ENCODE results near the gene TP53I11. TPM values are rescaled to one million over a fixed set of nuclear protein-coding genes. Genes with fewer than 3 reads are reported as not detected.
A peak's percentile ranks its signal among the peaks of the same experiment; 100 is the strongest.

The TP53I11 gene
- total RNA-seq, 1 donor from 2014 or later, result 39.4 TPM

DNA sequence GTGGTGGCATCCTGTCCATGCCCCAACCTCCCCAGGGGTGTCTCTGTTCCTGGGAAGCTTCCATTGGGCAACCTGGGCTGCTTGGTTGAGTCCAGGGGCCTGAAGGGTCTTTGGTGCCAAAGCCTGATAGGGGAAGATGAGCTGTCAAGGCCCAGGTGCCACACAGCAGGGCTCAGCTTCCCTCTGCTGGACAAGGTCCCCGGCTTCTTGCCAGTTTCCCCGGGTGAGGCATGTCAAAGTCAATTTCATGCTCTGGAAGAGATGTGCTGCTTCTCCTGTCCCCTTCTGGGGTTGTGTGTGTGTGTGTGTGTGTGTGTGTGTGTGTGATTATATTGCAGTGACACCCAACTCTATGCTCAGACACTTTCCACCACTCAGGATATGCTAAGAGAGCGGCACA lies 26.9 kb downstream of the TP53I11 start:
- Histone ChIP-seq H3K36me3 (peaks cover 40% of the 10 kb centered on the region), H3K4me1 (peaks cover 29% of the 10 kb centered on the region), H3K27me3 (ENCODE audit: low read depth) (no peaks in the 10 kb centered on the region), H3K27ac (replicated peaks) (no peak overlapping the region), H3K9me3 (replicated peaks) (no peaks in the 10 kb centered on the region), H3K4me3 (no peak overlapping the region)
- intact Hi-C loops (cut with micrococcal nuclease), result no loop called here
- no peak for DNase-seq
- no peak for TF ChIP-seq CTCF (IDR thresholded peaks at IDR 0.05; ENCODE audit: borderline replicate concordance)

GRCh38 chr11:44923115-44923514 lies 27.6 kb downstream of the TP53I11 start:
- peaks cover 28% of the 10 kb centered on the region for H3K4me1 ChIP-seq
- TF ChIP-seq CTCF (IDR thresholded peaks at IDR 0.05; ENCODE audit: borderline replicate concordance), result no peak
- intact Hi-C loops (cut with micrococcal nuclease), result no loop called here
- no peak overlapping the region for H3K4me3 ChIP-seq
- H3K27me3 ChIP-seq (ENCODE audit: low read depth), result no peaks in the 10 kb centered on the region
- H3K27ac ChIP-seq (replicated peaks), result no peak overlapping the region
- DNase-seq, result no peak
- H3K9me3 ChIP-seq (replicated peaks), result no peaks in the 10 kb centered on the region
- H3K36me3 ChIP-seq, result peaks cover 40% of the 10 kb centered on the region

GRCh38 chr11:44920451-44920850 lies 30.2 kb downstream of the TP53I11 start:
- Histone ChIP-seq H3K27ac (replicated peaks) (no peak overlapping the region), H3K4me1 (peaks cover 26% of the 10 kb centered on the region), H3K4me3 (no peak overlapping the region), H3K27me3 (ENCODE audit: low read depth) (no peaks in the 10 kb centered on the region), H3K36me3 (peaks cover 47% of the 10 kb centered on the region), H3K9me3 (replicated peaks) (no peaks in the 10 kb centered on the region)
- intact Hi-C loops (cut with micrococcal nuclease), result no loop called here
- TF ChIP-seq CTCF (IDR thresholded peaks at IDR 0.05; ENCODE audit: borderline replicate concordance), result no peak
- DNase-seq, result no peak

DNA sequence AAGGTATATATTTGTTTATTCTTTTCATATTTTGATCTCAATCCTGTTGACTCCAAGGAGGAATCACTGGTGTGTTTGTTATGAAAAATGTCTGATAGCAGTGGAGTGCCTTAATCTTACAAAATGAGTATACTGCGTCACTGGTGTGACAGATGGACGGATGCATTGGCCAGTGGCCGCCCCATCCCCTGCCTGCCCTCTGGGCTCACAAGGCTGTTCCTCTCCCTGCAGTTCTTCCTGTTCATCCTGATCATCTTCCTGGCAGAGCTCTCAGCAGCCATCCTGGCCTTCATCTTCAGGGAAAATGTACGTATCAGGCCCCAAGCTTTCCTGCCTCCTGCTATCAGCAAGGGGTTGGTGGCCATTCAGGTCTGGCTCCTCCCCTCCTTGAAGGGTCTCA lies 32.9 kb downstream of the TP53I11 start:
- DNase-seq, result no peak
- no peak overlapping the region for H3K27ac ChIP-seq (replicated peaks)
- no peaks in the 10 kb centered on the region for H3K27me3 ChIP-seq (ENCODE audit: low read depth)
- TF ChIP-seq CTCF (IDR thresholded peaks at IDR 0.05; ENCODE audit: borderline replicate concordance), result no peak
- H3K4me3 ChIP-seq, result no peak overlapping the region
- peaks cover 36% of the 10 kb centered on the region for H3K4me1 ChIP-seq
- H3K36me3 ChIP-seq, result peaks cover 57% of the 10 kb centered on the region
- intact Hi-C loops (cut with micrococcal nuclease), result loop anchor here (10.0 kb wide), 1 partner anchor 363 kb away; no protein-coding TSS in a partner anchor
- no peaks in the 10 kb centered on the region for H3K9me3 ChIP-seq (replicated peaks)

DNA sequence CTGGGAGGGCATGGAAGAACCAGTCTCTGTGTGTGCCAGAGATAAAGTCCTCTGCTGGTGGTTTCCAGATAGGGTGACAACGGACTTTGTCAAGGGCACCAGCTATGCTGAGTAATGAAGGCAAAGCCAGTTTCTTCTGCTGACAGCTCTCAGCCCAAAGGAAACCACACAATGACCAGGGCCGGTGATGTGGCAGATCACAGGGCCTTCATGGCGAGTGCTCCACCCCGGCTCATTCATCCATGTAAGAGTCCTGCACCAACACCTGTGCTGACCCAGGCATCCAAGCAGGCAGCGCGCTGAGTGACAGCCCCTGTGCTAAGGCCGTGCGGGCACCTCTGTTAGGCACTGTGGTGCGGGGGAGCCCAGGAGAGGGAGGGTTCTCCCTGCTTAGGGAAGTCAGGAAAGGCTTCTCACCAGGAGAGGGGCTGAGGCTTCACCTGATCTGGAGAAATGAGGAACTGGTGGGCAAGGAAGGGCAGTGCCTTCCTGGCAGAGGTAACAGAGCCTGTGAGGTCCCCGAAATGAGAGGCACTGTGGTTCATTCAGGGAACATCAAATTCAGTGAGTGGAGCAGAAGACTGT lies 33.8 kb downstream of the TP53I11 start:
- H3K27me3 ChIP-seq (ENCODE audit: low read depth), result no peaks in the 10 kb centered on the region
- H3K4me1 ChIP-seq, result peaks cover 44% of the 10 kb centered on the region
- TF ChIP-seq CTCF (IDR thresholded peaks at IDR 0.05; ENCODE audit: borderline replicate concordance), result peak; percentile 8
- H3K36me3 ChIP-seq, result peaks cover 52% of the 10 kb centered on the region
- no peaks in the 10 kb centered on the region for H3K9me3 ChIP-seq (replicated peaks)
- intact Hi-C loops (cut with micrococcal nuclease), result loop anchor here (10.0 kb wide), 1 partner anchor 362 kb away; no protein-coding TSS in a partner anchor
- peak overlapping the region; percentile 80 for H3K27ac ChIP-seq (replicated peaks)
- no peak overlapping the region for H3K4me3 ChIP-seq
- no peak for DNase-seq
